ENCODE data around the gene SHROOM2.

SHROOM2 gene

GRCh38 chrX:9794495-9794894 lies 8.3 kb downstream of the SHROOM2 start:
- no peaks in the 10 kb centered on the region for H3K36me3 ChIP-seq (ENCODE audit: control insufficient read depth in 2 of 2, insufficient read depth in 1 of 2, low read length in 2 of 2)
- ChIA-PET CTCF (no interaction called here), POLR2A (no interaction called here)
- no peaks in the 10 kb centered on the region for H3K9me3 ChIP-seq (ENCODE audit: control insufficient read depth, insufficient read depth, low read depth, low read length)
- H3K27ac ChIP-seq (ENCODE audit: extremely low read depth, low read depth, low read length): no peak overlapping the region
- no peaks in the 10 kb centered on the region for H3K4me1 ChIP-seq (ENCODE audit: control insufficient read depth, insufficient read depth, low read length)
- TF ChIP-seq ZNF433 (tag by site-specific recombination; IDR thresholded peaks at IDR 0.05; ENCODE audit: low read depth) (no peak), ZNF354C (tag by site-specific recombination; IDR thresholded peaks at IDR 0.05; ENCODE audit: borderline replicate concordance, low read depth) (no peak), GLI4 (tag by site-specific recombination; IDR thresholded peaks at IDR 0.05) (no peak), ZNF555 (tag by site-specific recombination; conservative IDR thresholded peaks at IDR 0.05) (no peak), ZNF24 (tag by site-specific recombination; IDR thresholded peaks at IDR 0.05) (no peak), BCL6B (tag by site-specific recombination; IDR thresholded peaks at IDR 0.05) (no peak), ZNF23 (tag by site-specific recombination; IDR thresholded peaks at IDR 0.05; ENCODE audit: borderline replicate concordance) (no peak), ZNF747 (tag by site-specific recombination; IDR thresholded peaks at IDR 0.05) (no peak), ZNF521 (tag by site-specific recombination; IDR thresholded peaks at IDR 0.05) (no peak), ZFP69B (tag by site-specific recombination; IDR thresholded peaks at IDR 0.05) (no peak), ZBTB6 (tag by site-specific recombination; IDR thresholded peaks at IDR 0.05) (no peak)
- TF ChIP-seq, protein P1, sequence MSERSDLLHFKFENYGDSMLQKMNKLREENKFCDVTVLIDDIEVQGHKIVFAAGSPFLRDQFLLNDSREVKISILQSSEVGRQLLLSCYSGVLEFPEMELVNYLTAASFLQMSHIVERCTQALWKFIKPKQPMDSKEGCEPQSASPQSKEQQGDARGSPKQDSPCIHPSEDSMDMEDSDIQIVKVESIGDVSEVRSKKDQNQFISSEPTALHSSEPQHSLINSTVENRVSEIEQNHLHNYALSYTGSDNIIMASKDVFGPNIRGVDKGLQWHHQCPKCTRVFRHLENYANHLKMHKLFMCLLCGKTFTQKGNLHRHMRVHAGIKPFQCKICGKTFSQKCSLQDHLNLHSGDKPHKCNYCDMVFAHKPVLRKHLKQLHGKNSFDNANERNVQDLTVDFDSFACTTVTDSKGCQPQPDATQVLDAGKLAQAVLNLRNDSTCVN (tag by site-specific recombination; optimal IDR thresholded peaks at IDR 0.05): no peak
- TF ChIP-seq, protein P2, sequence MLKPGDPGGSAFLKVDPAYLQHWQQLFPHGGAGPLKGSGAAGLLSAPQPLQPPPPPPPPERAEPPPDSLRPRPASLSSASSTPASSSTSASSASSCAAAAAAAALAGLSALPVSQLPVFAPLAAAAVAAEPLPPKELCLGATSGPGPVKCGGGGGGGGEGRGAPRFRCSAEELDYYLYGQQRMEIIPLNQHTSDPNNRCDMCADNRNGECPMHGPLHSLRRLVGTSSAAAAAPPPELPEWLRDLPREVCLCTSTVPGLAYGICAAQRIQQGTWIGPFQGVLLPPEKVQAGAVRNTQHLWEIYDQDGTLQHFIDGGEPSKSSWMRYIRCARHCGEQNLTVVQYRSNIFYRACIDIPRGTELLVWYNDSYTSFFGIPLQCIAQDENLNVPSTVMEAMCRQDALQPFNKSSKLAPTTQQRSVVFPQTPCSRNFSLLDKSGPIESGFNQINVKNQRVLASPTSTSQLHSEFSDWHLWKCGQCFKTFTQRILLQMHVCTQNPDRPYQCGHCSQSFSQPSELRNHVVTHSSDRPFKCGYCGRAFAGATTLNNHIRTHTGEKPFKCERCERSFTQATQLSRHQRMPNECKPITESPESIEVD (tag by site-specific recombination; IDR thresholded peaks at IDR 0.05): no peak
- no peak overlapping the region for H3K4me3 ChIP-seq (ENCODE audit: low read depth, low read length)

DNA sequence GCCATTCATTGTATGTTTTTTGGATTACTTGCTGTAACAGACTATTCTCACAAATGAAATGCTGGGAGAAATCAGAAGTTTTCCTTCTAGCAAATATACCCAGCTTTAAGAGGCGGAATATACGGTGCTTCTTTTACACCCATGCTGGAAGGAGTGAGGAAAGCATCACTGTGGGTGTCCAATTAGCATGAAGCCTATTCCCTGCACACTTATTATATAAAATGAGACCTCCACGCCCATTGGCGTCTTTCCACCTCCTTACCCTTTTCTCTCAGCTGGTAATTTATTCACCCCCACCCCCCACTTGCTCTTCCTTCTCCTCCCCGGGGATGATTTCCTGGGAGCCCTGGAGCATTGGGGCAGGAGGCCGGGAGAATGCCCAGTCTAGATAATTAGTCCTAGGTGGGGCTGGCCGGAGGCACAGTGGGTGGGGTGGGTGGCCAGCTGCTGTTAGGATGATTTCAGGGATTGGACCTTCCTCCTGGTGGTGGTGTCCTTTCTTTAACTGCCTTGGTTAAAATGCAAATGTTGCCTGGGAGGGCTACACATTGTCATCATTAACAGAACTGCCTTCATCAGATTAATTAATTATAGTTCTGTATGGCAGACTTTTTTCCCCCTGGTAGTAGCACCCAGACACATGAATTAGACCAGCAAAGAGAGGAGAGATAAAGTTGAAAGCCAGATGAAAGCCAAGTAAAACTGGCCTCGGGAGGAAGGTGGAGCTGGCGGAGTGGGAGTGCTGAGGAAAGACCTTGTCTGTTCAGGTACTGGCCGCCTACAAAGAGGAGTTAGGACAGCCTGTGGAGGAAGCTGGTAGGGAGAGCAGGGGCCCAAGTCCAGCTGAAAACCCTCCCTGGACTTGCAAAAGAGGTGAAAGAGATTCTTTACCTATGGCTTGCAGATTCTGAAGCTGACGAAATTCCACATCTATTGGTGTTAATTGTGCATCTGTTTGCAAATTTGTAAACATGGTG lies 11.4 kb downstream of the SHROOM2 start:
- Histone ChIP-seq H3K4me1 (ENCODE audit: control insufficient read depth, insufficient read depth, low read length) (no peaks in the 10 kb centered on the region), H3K9me3 (ENCODE audit: control insufficient read depth, insufficient read depth, low read depth, low read length) (no peaks in the 10 kb centered on the region), H3K27ac (ENCODE audit: extremely low read depth, low read depth, low read length) (no peak overlapping the region), H3K4me3 (ENCODE audit: low read depth, low read length) (no peak overlapping the region), H3K36me3 (ENCODE audit: control insufficient read depth in 2 of 2, insufficient read depth in 1 of 2, low read length in 2 of 2) (no peaks in the 10 kb centered on the region)
- CTCF ChIA-PET: no interaction called here
- POLR2A ChIA-PET: no interaction called here
- no peak for TF ChIP-seq ZNF394 (tag by site-specific recombination; IDR thresholded peaks at IDR 0.05; ENCODE audit: borderline replicate concordance)
- TF ChIP-seq ZNF555 (tag by site-specific recombination; conservative IDR thresholded peaks at IDR 0.05): no peak
- no peak for TF ChIP-seq ZNF157 (tag by site-specific recombination; IDR thresholded peaks at IDR 0.05)
- no peak for TF ChIP-seq ZNF777 (tag by site-specific recombination; IDR thresholded peaks at IDR 0.05; ENCODE audit: borderline replicate concordance)
- no peak for TF ChIP-seq KLF17 (tag by site-specific recombination; IDR thresholded peaks at IDR 0.05)
- no peak for TF ChIP-seq ZNF677 (tag by site-specific recombination; IDR thresholded peaks at IDR 0.05)
- no peak for TF ChIP-seq OSR2 (tag by site-specific recombination; IDR thresholded peaks at IDR 0.05)
- TF ChIP-seq, protein P2 (tag by site-specific recombination; IDR thresholded peaks at IDR 0.05): no peak
- no peak for TF ChIP-seq ZNF398 (tag by site-specific recombination; IDR thresholded peaks at IDR 0.05)
- TF ChIP-seq ZNF37A (tag by site-specific recombination; IDR thresholded peaks at IDR 0.05): no peak
- TF ChIP-seq ZNF544 (tag by site-specific recombination; IDR thresholded peaks at IDR 0.05): no peak
- no peak for TF ChIP-seq ZNF529 (tag by site-specific recombination; IDR thresholded peaks at IDR 0.05; ENCODE audit: insufficient replicate concordance)

Data from HEK293 (cell line).